MM.1S (cell line): Measurements from ENCODE around the gene RRP12.

Experiments used
- DNase-seq: peaks from one replicate; pipeline ENCODE4 v3.0.0-alpha.2; 2015
- H2AFZ ChIP-seq: fragments of 300-600 bp; sonication (generic); 2 replicates; pipeline ENCODE4 v1.6.0; 2016; ENCODE audit warnings: antibody characterized with exemption, low read length
- H3F3A ChIP-seq: fragments of 300-600 bp; sonication (generic); 2 replicates; pipeline ENCODE4 v1.6.1; 2016; ENCODE audit warnings: mild to moderate bottlenecking, antibody characterized with exemption, low read length, moderate library complexity, mixed read lengths; ENCODE audit not compliant: insufficient read depth
- H3K27ac ChIP-seq: fragments of 300-600 bp; sonication (generic); 2 replicates; pipeline ENCODE4 v1.5.1; 2016; ENCODE audit warnings: mild to moderate bottlenecking, low read length
- H3K27me3 ChIP-seq: fragments of 300-600 bp; sonication (generic); replicated peaks from 2 replicates; pipeline ENCODE4 v1.6.0; 2016; ENCODE audit warnings: low read length; ENCODE audit not compliant: insufficient read depth
- H3K36me3 ChIP-seq: fragments of 300-600 bp; sonication (generic); replicated peaks from 2 replicates; pipeline ENCODE4 v1.6.1; 2016; ENCODE audit warnings: mild to moderate bottlenecking, low read length, mixed read lengths; ENCODE audit not compliant: insufficient read depth
- H3K4me1 ChIP-seq: fragments of 300-600 bp; sonication (generic); 2 replicates; pipeline ENCODE4 v1.6.1; 2016; ENCODE audit warnings: low read length, mixed read lengths
- H3K4me2 ChIP-seq: fragments of 300-600 bp; sonication (generic); 2 replicates; pipeline ENCODE4 v1.6.0; 2016; ENCODE audit warnings: low read depth, low read length
- H3K4me3 ChIP-seq: fragments of 300-600 bp; sonication (generic); 2 replicates; pipeline ENCODE4 v1.5.1; 2016; ENCODE audit warnings: low read length, mixed read lengths
- H3K79me2 ChIP-seq: fragments of 300-600 bp; sonication (generic); 2 replicates; pipeline ENCODE4 v1.6.1; 2016; ENCODE audit warnings: mixed run types, low read length, mixed read lengths
- H3K9ac ChIP-seq: fragments of 300-600 bp; sonication (generic); 2 replicates; pipeline ENCODE4 v1.6.1; 2016; ENCODE audit warnings: low read length, mixed read lengths
- H3K9me2 ChIP-seq: fragments of 300-600 bp; sonication (generic); replicated peaks from 2 replicates; pipeline ENCODE4 v1.6.1; 2016; ENCODE audit warnings: mild to moderate bottlenecking, low read length, mixed read lengths; ENCODE audit not compliant: insufficient read depth
- H3K9me3 ChIP-seq: fragments of 300-600 bp; sonication (generic); replicated peaks from 2 replicates; pipeline ENCODE4 v1.6.1; 2016; ENCODE audit warnings: mild to moderate bottlenecking, low read length, mixed read lengths; ENCODE audit not compliant: insufficient read depth
- H4K20me1 ChIP-seq: fragments of 300-600 bp; sonication (generic); 2 replicates; pipeline ENCODE4 v1.6.1; 2016; ENCODE audit warnings: mild to moderate bottlenecking, low read length, moderate library complexity, mixed read lengths; ENCODE audit not compliant: insufficient read depth
- EZH2 ChIP-seq: fragments of 300-600 bp; sonication (generic); optimal IDR thresholded peaks from 2 replicates; pipeline ENCODE3; 2017; ENCODE audit warnings: low read depth, mild to moderate bottlenecking, antibody characterized with exemption, low read length, mixed read lengths
- EZH2phosphoT487 ChIP-seq: fragments of 300-600 bp; sonication (generic); IDR thresholded peaks from 2 replicates; pipeline ENCODE4 v1.6.1; 2018; ENCODE audit warnings: antibody characterized with exemption, low read length
- TF ChIP-seq, protein P1 (sequence below): fragments of 300-600 bp; sonication (generic); IDR thresholded peaks from 2 replicates; pipeline ENCODE4 v1.5.1; 2016; ENCODE audit warnings: antibody characterized with exemption, low read length, mixed read lengths

Gene RRP12

GRCh38 chr10:97384156-97384555, 17.0 kb downstream of the RRP12 start:
- H3K9ac ChIP-seq, result no peak overlapping the region
- H3K4me3 ChIP-seq, result no peak overlapping the region
- no peaks in the 10 kb centered on the region for H3K9me3 ChIP-seq
- TF ChIP-seq, protein P1, sequence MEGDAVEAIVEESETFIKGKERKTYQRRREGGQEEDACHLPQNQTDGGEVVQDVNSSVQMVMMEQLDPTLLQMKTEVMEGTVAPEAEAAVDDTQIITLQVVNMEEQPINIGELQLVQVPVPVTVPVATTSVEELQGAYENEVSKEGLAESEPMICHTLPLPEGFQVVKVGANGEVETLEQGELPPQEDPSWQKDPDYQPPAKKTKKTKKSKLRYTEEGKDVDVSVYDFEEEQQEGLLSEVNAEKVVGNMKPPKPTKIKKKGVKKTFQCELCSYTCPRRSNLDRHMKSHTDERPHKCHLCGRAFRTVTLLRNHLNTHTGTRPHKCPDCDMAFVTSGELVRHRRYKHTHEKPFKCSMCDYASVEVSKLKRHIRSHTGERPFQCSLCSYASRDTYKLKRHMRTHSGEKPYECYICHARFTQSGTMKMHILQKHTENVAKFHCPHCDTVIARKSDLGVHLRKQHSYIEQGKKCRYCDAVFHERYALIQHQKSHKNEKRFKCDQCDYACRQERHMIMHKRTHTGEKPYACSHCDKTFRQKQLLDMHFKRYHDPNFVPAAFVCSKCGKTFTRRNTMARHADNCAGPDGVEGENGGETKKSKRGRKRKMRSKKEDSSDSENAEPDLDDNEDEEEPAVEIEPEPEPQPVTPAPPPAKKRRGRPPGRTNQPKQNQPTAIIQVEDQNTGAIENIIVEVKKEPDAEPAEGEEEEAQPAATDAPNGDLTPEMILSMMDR, result no peak
- TF ChIP-seq EZH2phosphoT487 (no peak), EZH2 (no peak)
- no peak for DNase-seq
- no peak overlapping the region for H2AFZ ChIP-seq
- H3K4me2 ChIP-seq, result no peak overlapping the region
- H3K27me3 ChIP-seq, result no peaks in the 10 kb centered on the region
- no peaks in the 10 kb centered on the region for H4K20me1 ChIP-seq
- no peaks in the 10 kb centered on the region for H3K4me1 ChIP-seq
- no peak overlapping the region for H3K27ac ChIP-seq
- no peaks in the 10 kb centered on the region for H3K79me2 ChIP-seq
- no peaks in the 10 kb centered on the region for H3F3A ChIP-seq
- no peaks in the 10 kb centered on the region for H3K9me2 ChIP-seq
- H3K36me3 ChIP-seq, result no peaks in the 10 kb centered on the region; the same call in 1 of the 2 replicates

- H3K9me3 ChIP-seq, result no peaks in the 10 kb centered on the region
- H3F3A ChIP-seq, result no peaks in the 10 kb centered on the region
- no peaks in the 10 kb centered on the region; the same call in 1 of the 2 replicates for H3K36me3 ChIP-seq
- DNase-seq, result no peak
- TF ChIP-seq EZH2phosphoT487 (no peak), EZH2 (no peak)
- TF ChIP-seq, protein P1, result no peak
- no peaks in the 10 kb centered on the region for H3K27me3 ChIP-seq
- no peak overlapping the region for H3K4me2 ChIP-seq
- no peak overlapping the region for H3K9ac ChIP-seq
- H2AFZ ChIP-seq, result no peak overlapping the region
- no peaks in the 10 kb centered on the region for H3K79me2 ChIP-seq
- H4K20me1 ChIP-seq, result no peaks in the 10 kb centered on the region
- no peaks in the 10 kb centered on the region for H3K9me2 ChIP-seq
- H3K4me3 ChIP-seq, result no peak overlapping the region
- no peak overlapping the region for H3K27ac ChIP-seq
- H3K4me1 ChIP-seq, result no peaks in the 10 kb centered on the region
Observed at GRCh38 chr10:97383159-97383558, 18.0 kb downstream of the RRP12 start.

GRCh38 chr10:97381626-97382025, 19.5 kb downstream of the RRP12 start:
- Histone ChIP-seq H3K4me2 (no peak overlapping the region), H4K20me1 (no peaks in the 10 kb centered on the region), H3F3A (no peaks in the 10 kb centered on the region), H3K27me3 (no peaks in the 10 kb centered on the region), H3K4me3 (no peak overlapping the region), H3K27ac (no peak overlapping the region), H3K36me3 (no peaks in the 10 kb centered on the region), H3K4me1 (no peaks in the 10 kb centered on the region), H3K9me2 (no peaks in the 10 kb centered on the region), H3K79me2 (no peaks in the 10 kb centered on the region), H3K9me3 (no peaks in the 10 kb centered on the region), H2AFZ (no peak overlapping the region), H3K9ac (no peak overlapping the region)
- no peak for DNase-seq
- TF ChIP-seq EZH2phosphoT487, result no peak
- TF ChIP-seq, protein P1, result no peak
- no peak for TF ChIP-seq EZH2
